ENCODE measurements around the gene MYOG. TPM values are rescaled to one million over a fixed set of nuclear protein-coding genes. Genes with fewer than 3 reads are reported as not detected.

Gene MYOG
- total RNA-seq, 2 donors from 2014 or later, result not detected

DNA sequence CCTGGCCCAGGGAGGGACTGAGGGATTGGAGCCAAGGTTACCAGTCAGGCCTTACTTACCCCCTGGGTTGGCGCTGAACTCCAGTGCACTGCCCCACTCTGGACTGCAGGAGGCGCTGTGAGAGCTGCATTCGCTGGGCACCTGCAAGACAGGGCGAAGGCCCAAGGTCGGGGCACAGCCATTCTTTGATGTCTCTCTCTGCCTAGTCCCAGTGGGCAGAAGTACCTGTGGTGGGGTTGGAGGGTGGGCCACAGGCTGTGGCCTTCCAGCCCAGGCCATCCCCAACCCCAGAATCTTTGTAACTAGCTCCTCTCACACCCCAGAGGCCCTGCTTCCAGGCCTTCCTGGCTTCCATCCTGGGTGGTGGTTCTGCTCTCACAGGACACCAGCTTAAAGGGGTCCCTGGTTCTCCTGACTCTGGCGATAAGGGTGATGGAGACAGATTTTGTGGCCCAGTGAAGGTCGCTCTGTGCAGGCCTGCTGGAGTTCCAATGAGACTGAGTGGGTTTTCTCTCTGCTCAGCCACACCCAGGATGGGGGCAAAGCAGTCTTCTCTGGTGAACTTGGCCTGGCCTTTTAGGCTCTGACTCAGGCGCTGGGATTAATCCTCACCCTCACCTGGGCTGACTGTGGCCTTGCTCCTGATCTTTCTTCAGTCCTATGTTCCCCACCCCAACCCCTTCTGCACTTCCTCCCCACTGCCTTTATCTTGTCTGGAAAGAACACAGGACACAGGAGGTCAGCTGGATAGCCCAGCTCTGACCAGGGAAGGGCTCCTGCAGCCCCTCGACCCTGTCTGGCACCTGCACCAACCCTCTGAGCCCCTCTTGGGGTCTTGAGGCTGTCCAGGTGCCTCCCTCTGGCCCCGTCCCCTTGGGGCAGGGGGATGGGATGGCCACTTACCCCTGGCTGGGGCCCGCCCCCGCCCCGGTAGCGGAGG, 954 bp downstream of the MYOG start:
- Histone ChIP-seq H3K27ac (no peak overlapping the region), H3K9me3 (no peaks in the 10 kb centered on the region), H3K36me3 (no peaks in the 10 kb centered on the region), H3K4me3 (no peak overlapping the region), H3K27me3 (no peaks in the 10 kb centered on the region), H3K4me1 (no peaks in the 10 kb centered on the region), H3K9ac (ENCODE audit: low read depth in 2 of 2, low read length in 2 of 2) (no peak overlapping the region)
- TF ChIP-seq, protein P1, sequence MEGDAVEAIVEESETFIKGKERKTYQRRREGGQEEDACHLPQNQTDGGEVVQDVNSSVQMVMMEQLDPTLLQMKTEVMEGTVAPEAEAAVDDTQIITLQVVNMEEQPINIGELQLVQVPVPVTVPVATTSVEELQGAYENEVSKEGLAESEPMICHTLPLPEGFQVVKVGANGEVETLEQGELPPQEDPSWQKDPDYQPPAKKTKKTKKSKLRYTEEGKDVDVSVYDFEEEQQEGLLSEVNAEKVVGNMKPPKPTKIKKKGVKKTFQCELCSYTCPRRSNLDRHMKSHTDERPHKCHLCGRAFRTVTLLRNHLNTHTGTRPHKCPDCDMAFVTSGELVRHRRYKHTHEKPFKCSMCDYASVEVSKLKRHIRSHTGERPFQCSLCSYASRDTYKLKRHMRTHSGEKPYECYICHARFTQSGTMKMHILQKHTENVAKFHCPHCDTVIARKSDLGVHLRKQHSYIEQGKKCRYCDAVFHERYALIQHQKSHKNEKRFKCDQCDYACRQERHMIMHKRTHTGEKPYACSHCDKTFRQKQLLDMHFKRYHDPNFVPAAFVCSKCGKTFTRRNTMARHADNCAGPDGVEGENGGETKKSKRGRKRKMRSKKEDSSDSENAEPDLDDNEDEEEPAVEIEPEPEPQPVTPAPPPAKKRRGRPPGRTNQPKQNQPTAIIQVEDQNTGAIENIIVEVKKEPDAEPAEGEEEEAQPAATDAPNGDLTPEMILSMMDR (IDR thresholded peaks at IDR 0.05), result no peak
- DNase-seq, result no peak
- intact Hi-C loops (cut with DNase I), result no loop called here

DNA sequence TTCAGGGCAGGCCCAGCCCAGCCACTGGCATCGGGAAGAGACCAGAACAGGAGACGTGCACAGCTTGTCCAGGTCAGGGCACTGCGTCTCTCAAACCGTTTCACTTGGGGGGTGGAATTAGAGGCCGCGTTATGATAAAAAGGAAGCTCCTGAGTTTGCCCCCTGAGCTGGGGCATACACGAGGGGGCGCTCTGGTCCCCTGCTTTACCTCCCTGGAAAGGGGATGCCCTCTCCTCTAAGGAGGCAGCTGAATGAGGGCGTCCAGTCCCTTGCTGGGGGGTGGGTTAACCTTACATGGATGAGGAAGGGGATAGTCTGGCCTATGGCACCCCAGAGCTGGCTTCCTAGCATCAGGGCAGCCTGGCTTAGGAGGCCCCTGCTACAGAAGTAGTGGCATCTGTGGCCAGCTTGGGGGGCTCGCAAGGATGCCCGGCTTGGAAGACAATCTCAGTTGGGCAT, 2.3 kb downstream of the MYOG start:
- intact Hi-C loops (cut with DNase I), result no loop called here
- peak; percentile 12 for DNase-seq
- TF ChIP-seq, protein P1 (IDR thresholded peaks at IDR 0.05), result no peak
- H3K27ac ChIP-seq, result no peak overlapping the region
- H3K4me1 ChIP-seq, result no peaks in the 10 kb centered on the region
- no peaks in the 10 kb centered on the region for H3K9me3 ChIP-seq
- no peaks in the 10 kb centered on the region for H3K27me3 ChIP-seq
- no peaks in the 10 kb centered on the region for H3K36me3 ChIP-seq
- H3K4me3 ChIP-seq, result no peak overlapping the region
- H3K9ac ChIP-seq (ENCODE audit: low read depth in 2 of 2, low read length in 2 of 2), result no peak overlapping the region

DNA sequence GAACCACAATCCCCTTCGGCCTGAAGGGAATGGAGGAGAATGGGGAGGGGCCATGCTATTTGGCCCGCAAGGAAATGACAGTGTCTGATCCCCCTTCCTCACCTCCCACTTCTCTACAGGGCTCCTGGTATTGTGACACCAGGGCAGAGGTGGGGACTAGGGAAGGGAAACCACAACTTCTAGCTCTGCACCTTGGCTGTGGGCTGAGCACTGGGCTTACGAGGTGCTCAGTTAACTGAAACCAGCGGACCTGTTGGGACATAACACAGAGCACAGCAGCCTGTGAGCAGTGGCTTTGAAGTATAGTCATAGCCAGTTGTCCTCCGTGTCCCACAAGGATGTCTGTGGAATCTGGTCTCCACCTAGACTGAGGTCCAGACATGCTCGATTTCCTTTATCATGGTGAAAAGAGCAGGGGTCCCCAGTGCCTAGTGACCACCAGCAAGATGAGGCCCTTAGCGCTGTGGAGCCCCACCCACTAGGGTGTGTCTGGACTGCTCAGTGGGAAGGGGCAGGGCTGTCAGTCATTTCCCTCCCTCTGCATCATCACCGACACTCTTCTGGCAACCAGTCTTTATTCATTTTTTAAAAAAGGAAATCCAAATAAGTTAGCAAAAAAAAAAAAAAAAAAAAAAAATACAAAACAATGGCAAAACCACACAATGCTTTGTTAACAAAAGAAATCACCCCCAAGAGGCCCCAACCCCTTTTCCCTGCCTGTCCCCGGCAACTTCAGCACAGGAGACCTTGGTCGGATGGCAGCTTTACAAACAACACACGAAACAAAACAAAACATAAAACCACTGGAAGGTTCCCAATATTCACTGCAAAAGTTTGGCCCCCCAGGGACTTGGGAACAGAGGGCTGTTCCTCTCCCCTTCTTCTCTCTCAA, 3.0 kb downstream of the MYOG start:
- H3K4me3 ChIP-seq, result no peak overlapping the region
- H3K9me3 ChIP-seq, result no peaks in the 10 kb centered on the region
- no peak overlapping the region for H3K27ac ChIP-seq
- TF ChIP-seq, protein P1 (IDR thresholded peaks at IDR 0.05), result no peak
- DNase-seq, result no peak
- H3K4me1 ChIP-seq, result no peaks in the 10 kb centered on the region
- no peaks in the 10 kb centered on the region for H3K36me3 ChIP-seq
- intact Hi-C loops (cut with DNase I), result no loop called here
- no peaks in the 10 kb centered on the region for H3K27me3 ChIP-seq
- no peak overlapping the region for H3K9ac ChIP-seq (ENCODE audit: low read depth in 2 of 2, low read length in 2 of 2)

DNA sequence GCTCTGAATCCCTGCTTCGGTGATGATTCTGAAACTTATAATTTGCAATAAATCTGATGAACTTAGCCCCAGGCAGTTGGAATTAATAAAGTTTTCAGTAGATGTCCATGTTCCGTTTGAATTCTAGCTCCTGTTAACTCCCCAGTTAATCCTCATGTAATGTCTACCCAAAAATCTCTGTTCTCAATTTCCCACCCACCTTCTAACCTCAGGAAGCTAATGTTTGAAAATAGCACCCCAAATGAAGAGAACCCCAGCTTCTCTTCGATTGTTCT, 3.6 kb downstream of the MYOG start:
- Histone ChIP-seq H3K36me3 (no peaks in the 10 kb centered on the region), H3K27ac (no peak overlapping the region), H3K9me3 (no peaks in the 10 kb centered on the region), H3K4me1 (no peaks in the 10 kb centered on the region), H3K4me3 (no peak overlapping the region), H3K27me3 (no peaks in the 10 kb centered on the region), H3K9ac (ENCODE audit: low read depth in 2 of 2, low read length in 2 of 2) (no peak overlapping the region)
- TF ChIP-seq, protein P1 (IDR thresholded peaks at IDR 0.05), result no peak
- DNase-seq, result no peak
- intact Hi-C loops (cut with DNase I), result no loop called here

DNA sequence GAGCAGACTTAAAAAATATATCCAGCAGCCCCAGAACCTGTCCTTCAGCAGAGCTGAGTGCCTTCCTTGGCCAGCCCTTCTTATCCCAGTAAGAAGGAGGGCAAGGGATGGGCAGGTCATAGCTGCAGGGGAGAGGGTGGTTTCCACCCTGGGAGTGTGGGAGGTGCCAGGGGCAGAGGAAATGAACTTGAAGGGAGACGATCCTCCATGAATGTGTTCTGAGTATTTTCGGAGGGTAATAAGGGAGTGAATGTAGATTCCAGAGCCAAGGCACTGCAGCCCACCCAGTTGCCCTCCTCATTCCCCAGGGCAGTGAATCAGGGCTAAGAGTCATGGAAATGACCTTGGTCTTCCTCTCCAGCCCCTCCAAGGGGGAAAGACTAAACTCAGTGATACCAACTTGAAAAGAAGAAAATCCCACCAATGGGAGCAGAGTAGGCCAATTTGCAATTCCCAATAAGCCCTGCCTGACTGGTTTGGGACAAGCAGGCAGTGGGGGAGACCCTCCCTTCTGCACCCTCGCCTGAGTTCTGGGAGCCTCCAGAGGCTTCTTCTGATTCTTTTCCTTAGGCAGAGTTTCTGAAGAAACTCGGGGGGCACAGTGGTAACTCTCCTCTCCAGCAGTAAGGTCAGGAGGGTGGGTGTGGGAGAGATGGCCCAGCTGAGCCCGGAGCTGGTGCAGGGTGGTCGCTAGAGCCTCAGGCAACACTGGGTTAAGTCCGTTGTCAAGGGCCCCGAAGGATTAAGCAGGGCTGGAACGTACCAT, 4.2 kb downstream of the MYOG start:
- intact Hi-C loops (cut with DNase I), result no loop called here
- Histone ChIP-seq H3K9me3 (no peaks in the 10 kb centered on the region), H3K9ac (ENCODE audit: low read depth in 2 of 2, low read length in 2 of 2) (no peak overlapping the region), H3K36me3 (no peaks in the 10 kb centered on the region), H3K27me3 (no peaks in the 10 kb centered on the region), H3K4me3 (no peak overlapping the region), H3K27ac (no peak overlapping the region), H3K4me1 (no peaks in the 10 kb centered on the region)
- no peak for DNase-seq
- TF ChIP-seq, protein P1 (IDR thresholded peaks at IDR 0.05), result no peak
